A673 (cell line): ENCODE measurements around the gene UNK. TPM values are rescaled to one million over a fixed set of nuclear protein-coding genes. Genes with fewer than 3 reads are reported as not detected.
A peak's percentile ranks its signal among the peaks of the same experiment; 100 is the strongest.

Experiments
- BruUV-seq: library from RNA; stranded (reverse); fragments of 400-500 nt; replicated peaks from 2 replicates; lab custom pipeline; 2021; lab: Mats Ljungman, UMichigan
- CTCF ChIA-PET: fragments of 300-600 bp; sonication (Branson Sonifier 250); formaldehyde crosslinking; loops from one replicate; lab custom pipeline; 2022; ENCODE audit warnings: antibody characterized with exemption; lab: Charles Lee
- POLR2A ChIA-PET: fragments of 300-600 bp; sonication (Branson Sonifier 250); formaldehyde crosslinking; loops from one replicate; lab custom pipeline; 2022; ENCODE audit warnings: antibody characterized with exemption; ENCODE audit not compliant: low non-redundant PET; lab: Charles Lee
- DNase-seq: peaks from one replicate; pipeline ENCODE4 v3.0.0-alpha.2; 2015; ENCODE audit warnings: low spot score
- H3K27ac ChIP-seq: fragments of 200-600 bp; sonication (generic); 2 replicates; pipeline ENCODE4 v1.5.1; 2016; ENCODE audit warnings: mixed run types, low read depth, mild to moderate bottlenecking, mixed read lengths, antibody characterized with exemption, low read length; ENCODE audit not compliant: poor library complexity, severe bottlenecking
- H3K27me3 ChIP-seq: fragments of 200-600 bp; sonication (generic); replicated peaks from 2 replicates; pipeline ENCODE4 v1.6.1; 2017; ENCODE audit warnings: mixed run types, low read depth, mild to moderate bottlenecking, mixed read lengths, antibody characterized with exemption, low read length; ENCODE audit not compliant: insufficient read depth, poor library complexity
- H3K36me3 ChIP-seq: fragments of 200-600 bp; sonication (generic); 2 replicates; pipeline ENCODE4 v1.6.1; 2016; ENCODE audit warnings: mixed run types, mild to moderate bottlenecking, mixed read lengths, antibody characterized with exemption, low read length; ENCODE audit not compliant: insufficient read depth, poor library complexity, severe bottlenecking
- H3K4me1 ChIP-seq: fragments of 200-600 bp; sonication (generic); 2 replicates; pipeline ENCODE4 v1.6.1; 2017; ENCODE audit warnings: mixed run types, mild to moderate bottlenecking, mixed read lengths, antibody characterized with exemption, low read length; ENCODE audit not compliant: insufficient read depth, poor library complexity, severe bottlenecking
- H3K4me3 ChIP-seq: fragments of 200-600 bp; sonication (generic); 2 replicates; pipeline ENCODE4 v1.5.1; 2016; ENCODE audit warnings: low read depth, mixed run types, mild to moderate bottlenecking, mixed read lengths, low read length; ENCODE audit not compliant: poor library complexity, severe bottlenecking
- H3K9me3 ChIP-seq: fragments of 200-600 bp; sonication (generic); 2 replicates; pipeline ENCODE4 v1.6.1; 2016; ENCODE audit warnings: mixed run types, low read depth, mild to moderate bottlenecking, mixed read lengths, antibody characterized with exemption, low read length; ENCODE audit not compliant: poor library complexity, severe bottlenecking
- CTCF ChIP-seq: fragments of 300-800, 200-600 bp; sonication (generic); conservative IDR thresholded peaks from 2 replicates; pipeline ENCODE4 v1.5.1; 2017; ENCODE audit warnings: low read depth, mild to moderate bottlenecking, antibody characterized with exemption, low read length, moderate library complexity, mixed read lengths
- EZH2 ChIP-seq: fragments of 200-600 bp; sonication (generic); IDR thresholded peaks from 2 replicates; pipeline ENCODE4 v1.6.1; 2017; ENCODE audit warnings: borderline replicate concordance, low read depth, mild to moderate bottlenecking, mixed read lengths, antibody characterized with exemption, low read length; ENCODE audit not compliant: poor library complexity, severe bottlenecking
- intact Hi-C: fragments of 100-400 bp; cut with micrococcal nuclease; formaldehyde crosslinking; loops from one replicate; pipeline ENCODE4 v1.10.0; 2022; ENCODE audit not compliant: unreplicated experiment
- total RNA-seq: library from RNA; stranded (reverse); gene quantifications from 2 replicates; pipeline ENCODE4 v1.2.3, GENCODE V29; 2021

Gene UNK
- total RNA-seq, 1 experiment from 2014 or later, result 53.2 TPM

DNA sequence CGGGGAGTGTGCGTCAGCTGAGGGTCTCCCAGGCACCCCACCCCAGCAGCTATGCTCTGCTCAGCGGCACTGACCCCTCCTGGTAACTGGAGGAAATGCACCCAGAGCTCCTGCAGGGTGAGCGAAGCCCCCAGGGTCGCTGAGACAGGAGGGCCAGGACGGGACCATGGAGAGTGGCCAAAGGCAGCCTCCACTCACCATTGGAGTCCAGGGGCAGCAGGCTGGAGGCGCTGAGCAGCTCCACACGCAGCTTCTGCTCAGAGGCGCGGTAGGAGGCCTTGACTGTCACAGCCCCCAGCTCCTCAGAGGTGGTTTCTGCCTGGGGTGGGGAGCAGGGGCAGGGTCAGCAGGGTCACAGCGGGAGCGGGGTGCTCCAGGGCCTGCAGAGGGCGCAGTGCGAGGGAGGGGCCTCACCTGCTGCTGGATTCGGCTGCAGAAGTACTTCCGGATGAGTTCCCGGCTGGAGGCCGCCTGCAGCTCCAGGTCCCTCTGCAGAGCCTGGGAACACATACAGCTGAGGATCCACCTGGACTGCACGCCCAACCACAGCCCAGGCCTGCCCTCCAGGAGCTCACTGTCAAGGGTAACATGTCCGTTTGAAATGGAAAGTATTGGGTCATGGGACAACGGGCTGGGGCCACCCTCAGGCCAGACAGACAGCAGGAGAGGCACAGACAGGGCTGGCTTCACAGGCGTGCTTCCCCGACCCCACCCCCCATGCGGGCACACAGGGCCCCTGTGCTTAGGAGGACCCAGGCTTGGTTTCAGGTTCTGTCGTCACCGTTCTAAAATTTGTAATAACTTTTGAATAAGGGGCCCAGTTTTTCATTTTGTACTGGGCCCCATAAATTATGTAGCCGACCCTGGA, 45.8 kb downstream of the UNK start:
- Histone ChIP-seq H3K27me3 (no peaks in the 10 kb centered on the region), H3K4me1 (peaks cover 15% of the 10 kb centered on the region), H3K9me3 (no peaks in the 10 kb centered on the region), H3K4me3 (no peak overlapping the region), H3K36me3 (no peaks in the 10 kb centered on the region), H3K27ac (no peak overlapping the region)
- intact Hi-C loops, result no loop called here
- ChIA-PET POLR2A (no interaction called here), CTCF (interaction anchor here (0.6 to 1.0 kb wide), 4 partner anchors 8 to 77 kb away, joined by 3 to 7 read pairs (median 3); partner anchors contain the start of gene GALK1)
- BruUV-seq, result no TSS peak
- peak; percentile 35 for DNase-seq
- no peak for TF ChIP-seq EZH2
- peak; percentile 72 for TF ChIP-seq CTCF

DNA sequence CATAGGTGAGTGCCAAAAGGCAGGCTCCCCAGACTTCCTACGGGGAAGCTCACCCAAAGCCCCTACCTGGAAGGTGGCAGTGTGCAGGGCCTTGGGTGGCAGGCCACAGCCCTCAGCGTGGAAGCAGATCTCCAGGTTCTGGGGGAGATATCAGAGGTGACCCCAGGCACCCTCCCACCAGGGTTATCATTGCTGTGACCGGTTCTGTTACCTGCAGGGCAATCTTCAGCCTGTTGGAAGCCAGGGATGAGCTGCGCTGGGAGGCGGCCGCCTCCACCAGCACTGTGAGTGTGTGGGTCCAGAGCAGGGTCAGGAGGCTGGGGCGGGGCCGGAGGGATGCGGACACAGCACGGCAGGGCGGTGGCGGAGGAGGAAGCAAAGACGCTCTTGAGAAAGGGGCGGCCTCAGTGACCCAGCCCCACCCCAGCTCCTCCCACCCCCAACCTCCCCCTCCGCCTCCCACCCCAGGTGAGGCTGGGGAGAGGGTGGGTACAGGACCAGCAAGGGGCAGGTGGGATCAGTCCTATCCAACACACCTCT, 46.5 kb downstream of the UNK start:
- DNase-seq, result no peak
- TF ChIP-seq EZH2 (no peak), CTCF (no peak)
- no peaks in the 10 kb centered on the region for H3K36me3 ChIP-seq
- CTCF ChIA-PET, result no interaction called here
- H3K27ac ChIP-seq, result no peak overlapping the region
- intact Hi-C loops, result no loop called here
- H3K4me3 ChIP-seq, result no peak overlapping the region
- BruUV-seq, result no TSS peak
- peaks cover 20% of the 10 kb centered on the region for H3K4me1 ChIP-seq
- H3K27me3 ChIP-seq, result no peaks in the 10 kb centered on the region
- no peaks in the 10 kb centered on the region for H3K9me3 ChIP-seq
- POLR2A ChIA-PET, result no interaction called here

GRCh38 chr17:75832164-75832651, 47.6 kb downstream of the UNK start:
- TF ChIP-seq EZH2 (no peak), CTCF (no peak)
- no peak for DNase-seq
- peaks cover 17% of the 10 kb centered on the region for H3K4me1 ChIP-seq
- ChIA-PET POLR2A (no interaction called here), CTCF (no interaction called here)
- intact Hi-C loops, result no loop called here
- H3K27me3 ChIP-seq, result no peaks in the 10 kb centered on the region
- no peak overlapping the region for H3K4me3 ChIP-seq
- no peaks in the 10 kb centered on the region for H3K36me3 ChIP-seq
- no TSS peak for BruUV-seq
- no peak overlapping the region for H3K27ac ChIP-seq
- H3K9me3 ChIP-seq, result no peaks in the 10 kb centered on the region
